NOMO-1 treated with dmso at 0.1 percent for 144 hours (cell line): Measurements from ENCODE around the gene OTUD7B.
A peak's percentile ranks its signal among the peaks of the same experiment; 100 is the strongest.
"Not testable (repeated sequence)": the region's sequence is repeated elsewhere in the genome, so short reads cannot be mapped to it uniquely, and the experiment has no call there.

ENCODE experiments used
- DNase-seq: peaks from one replicate; lab custom pipeline; 2025; ENCODE audit not compliant: unreplicated experiment; lab: John Stamatoyannopoulos, UW

OTUD7B gene

GRCh38 chr1:149957548-149957947 lies 53.0 kb downstream of the OTUD7B start:
- not testable (repeated sequence) for DNase-seq

GRCh38 chr1:149949911-149950310 lies 60.6 kb downstream of the OTUD7B start:
- no peak for DNase-seq

DNA sequence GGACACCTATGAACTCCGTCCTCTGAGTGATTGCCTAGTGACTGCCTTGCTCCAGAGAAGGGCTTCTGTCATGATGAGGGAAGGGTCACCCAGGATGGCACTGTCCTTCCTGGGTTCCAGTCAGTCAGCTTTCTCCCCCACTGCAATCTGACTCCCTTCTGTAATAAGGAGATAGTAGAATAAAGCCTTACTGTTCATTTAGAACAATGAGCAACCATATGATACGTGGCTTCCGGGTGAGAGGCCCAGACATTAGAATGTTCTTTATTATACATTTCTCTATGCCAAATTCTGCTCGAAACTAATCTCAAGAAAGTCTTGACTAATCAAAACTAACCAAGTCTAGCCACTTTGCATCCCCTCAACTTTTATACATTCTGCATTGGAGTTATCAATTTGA lies 65.3 kb downstream of the OTUD7B start:
- DNase-seq: no peak

DNA sequence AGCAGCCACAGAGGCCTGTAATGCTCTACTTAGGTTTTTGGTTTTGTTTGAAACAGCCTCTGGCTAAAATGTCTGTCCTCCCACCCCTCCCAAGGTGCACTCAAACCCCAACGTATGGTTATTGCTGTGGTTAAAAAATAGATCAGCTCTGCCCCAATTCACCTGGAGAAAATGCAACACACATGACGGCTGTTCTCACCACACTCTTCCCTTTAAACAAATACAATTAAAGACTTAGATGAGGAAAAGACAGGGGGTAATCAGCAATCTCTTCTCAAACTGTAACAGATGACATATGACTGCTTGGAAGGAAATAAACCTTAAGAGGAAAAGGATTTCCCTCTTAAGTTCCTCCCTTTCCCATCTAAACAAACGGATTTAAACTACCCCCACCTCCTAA lies 67.6 kb downstream of the OTUD7B start:
- no peak for DNase-seq

- no peak for DNase-seq
These were observed 68.3 kb downstream of the OTUD7B start for GRCh38 chr1:149942207-149942606.

GRCh38 chr1:149940427-149940826 lies 70.1 kb downstream of the OTUD7B start:
- no peak for DNase-seq

DNA sequence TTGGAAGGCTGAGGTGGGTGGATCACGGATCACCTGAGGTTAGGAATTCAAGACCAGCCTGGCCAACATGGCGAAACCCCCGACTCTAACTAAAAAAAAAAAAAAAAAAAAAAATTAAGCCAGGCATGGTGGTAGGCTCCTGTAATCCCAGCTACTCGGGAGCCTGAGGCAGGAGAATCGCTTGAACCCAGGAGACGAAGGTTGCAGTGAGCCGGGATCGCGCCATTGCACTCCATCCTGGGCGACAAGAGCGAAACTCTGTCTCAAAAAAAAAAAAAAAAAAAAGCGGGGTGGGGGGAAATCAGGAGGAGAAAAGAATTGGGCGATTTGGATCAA lies 71.9 kb downstream of the OTUD7B start:
- DNase-seq: not testable (repeated sequence)

- no peak for DNase-seq
These were observed 72.8 kb downstream of the OTUD7B start for GRCh38 chr1:149937759-149938158.

DNA sequence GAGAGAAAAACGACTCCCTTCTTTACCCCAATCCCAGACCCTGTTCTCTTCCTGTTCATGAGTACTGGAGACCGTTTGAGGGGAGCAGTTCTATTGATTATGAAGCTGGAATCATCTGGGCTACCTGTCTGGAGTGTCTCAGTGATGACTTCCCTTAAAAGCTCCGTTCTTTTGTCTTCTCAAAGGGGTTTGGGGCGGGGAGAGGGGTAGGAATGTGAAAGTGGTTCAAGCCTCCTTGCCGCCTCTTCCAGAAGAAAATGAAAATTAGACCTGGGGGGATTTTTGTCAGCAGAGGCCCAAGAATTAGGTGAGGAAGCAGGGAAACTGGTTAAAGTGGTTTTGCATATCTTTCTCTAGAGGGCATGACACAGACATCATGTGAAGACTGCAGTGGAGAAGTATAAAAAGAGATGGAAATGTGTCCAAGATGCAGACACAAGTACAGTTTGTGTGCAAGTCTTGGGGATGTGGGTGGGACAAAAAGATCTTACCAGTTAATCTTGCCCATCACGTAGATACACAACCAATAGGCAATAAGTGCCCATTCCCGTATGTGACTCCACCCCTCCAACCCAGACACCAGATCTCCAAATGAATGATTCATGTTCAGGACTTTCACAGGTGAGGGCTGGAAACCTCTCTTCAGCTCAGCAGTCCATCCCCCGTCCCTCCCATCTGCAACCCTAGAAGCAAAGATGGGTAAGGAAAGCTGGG lies 73.4 kb downstream of the OTUD7B start:
- no peak for DNase-seq

DNA sequence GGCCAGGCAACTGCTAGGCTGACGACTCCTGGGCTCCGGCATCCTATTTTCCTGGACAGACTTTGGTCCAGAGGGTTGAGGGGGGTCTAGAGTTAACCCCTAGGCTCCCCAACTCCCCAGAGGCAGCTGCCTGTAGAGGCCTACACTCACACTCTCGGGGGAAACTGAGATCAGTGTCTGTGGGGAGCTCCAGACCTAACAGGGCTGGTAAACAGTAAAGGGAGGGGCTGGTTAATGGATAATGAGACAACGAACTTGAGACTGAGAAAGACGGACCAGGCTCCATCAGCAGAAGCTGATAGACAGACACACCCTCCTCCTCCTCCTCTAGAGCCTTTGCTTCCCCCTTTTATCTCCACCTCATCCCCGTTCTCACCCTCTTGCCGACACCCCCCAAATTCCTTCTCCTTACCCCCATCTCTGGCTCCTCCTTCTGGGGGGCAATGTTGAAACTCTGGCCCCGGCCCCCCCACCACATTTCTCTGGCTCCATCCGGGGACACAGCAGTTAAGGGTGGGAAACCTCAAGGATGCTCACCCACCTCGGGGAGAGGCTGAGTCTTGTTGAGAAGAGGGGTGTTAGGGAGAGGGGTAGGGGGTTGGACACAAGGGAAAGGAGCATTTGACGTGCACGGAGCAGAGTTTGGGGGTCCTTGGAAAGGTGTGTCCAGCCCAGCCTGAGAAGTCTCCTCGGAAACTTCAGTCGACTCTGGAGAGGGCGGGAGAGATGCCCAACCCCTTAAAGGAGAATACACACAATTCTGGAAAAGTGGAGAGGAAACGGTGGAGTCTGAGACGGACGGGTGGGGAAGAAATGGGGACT lies 74.1 kb downstream of the OTUD7B start, which contains the start of gene MTMR11:
MTMR11 (minus strand) TSS at position 710 of the 822 bp plus-strand sequence; CDS start at position 478, 232 bp downstream.
- DNase-seq: no peak

DNA sequence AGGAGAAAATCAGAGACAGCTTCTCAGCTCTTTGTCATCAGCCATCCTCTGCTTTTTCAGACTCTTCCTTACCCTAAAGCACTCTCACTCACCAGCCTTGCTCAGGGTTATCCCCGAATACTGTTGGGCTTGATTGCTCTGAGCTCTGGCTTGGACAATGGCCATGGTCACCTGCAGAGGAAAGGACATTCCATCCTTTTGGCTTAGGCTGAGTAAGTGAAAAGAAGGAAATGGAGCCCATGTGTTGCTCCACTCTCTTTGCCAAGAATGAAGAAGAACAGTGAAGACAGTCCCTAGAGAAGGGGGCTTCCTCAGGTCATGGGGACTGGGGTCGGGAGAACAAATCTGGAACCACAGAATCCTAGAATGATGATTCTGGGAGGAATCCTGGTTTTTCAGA lies 76.2 kb downstream of the OTUD7B start:
- DNase-seq: no peak

DNA sequence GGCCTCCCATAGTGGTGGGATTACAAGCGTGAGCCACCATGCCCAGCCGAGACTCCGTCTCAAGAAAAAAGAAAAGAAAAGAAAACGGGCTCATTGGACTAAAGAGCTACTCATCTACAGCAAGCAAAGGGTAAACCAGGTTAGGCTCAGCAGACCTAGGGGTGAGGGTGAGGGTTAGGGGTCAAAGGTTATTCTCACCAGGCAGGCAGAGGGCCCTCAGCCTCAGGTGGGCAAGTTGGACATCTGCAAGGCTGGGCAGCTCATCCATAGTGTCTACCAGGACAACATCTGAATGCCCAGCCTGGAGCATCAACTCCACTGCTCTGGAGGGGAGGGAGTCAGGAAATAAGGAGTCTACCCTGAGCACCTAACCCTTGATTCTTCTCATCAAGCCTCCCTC lies 77.3 kb downstream of the OTUD7B start:
- no peak for DNase-seq

DNA sequence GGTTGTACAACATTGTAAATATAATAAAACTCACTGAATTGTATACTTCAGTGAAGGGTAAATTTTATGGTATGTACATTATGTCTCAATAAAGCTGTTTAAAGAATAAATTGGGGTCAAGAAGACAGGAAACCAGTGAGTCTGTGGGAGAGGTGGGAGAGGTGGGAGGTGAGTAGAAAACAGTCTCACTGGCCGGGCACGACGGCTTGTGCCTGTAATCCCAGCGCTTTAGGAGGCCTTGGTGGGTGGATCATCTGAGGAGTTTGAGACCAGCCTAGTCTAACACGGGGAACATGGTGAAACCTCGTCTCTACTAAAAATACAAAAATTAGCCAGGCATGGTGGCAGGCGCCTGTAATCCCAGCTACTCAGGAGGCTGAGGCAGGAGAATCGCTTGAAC lies 78.1 kb downstream of the OTUD7B start:
- DNase-seq: no peak

DNA sequence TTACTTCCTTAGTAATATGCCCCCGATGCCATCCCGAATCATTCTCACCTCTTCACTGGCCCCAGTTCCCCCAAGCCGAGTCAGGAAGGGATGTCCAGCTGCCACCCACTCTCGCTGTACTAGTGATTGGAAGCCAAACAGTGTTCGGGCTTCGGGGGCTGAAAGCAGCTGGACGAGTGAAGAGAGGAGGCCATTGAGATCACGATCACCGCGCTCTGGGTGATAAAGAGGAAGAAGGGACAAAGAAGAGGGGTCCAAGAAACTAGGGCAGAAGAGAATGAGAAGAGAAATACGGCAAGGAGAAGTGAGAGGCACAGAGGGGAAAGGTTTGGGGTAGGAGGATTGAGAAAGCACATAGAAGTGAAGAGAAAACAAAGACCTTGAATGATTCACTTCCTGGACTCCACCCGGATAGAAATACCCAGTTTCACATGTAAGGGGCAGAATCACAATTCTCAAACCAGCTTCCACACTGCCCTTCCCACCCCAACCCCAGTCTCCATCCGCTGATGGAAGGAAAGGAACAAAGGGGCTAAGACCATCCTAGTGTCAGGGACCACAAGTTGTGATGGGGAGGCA lies 79.2 kb downstream of the OTUD7B start:
- peak; percentile 60 for DNase-seq

DNA sequence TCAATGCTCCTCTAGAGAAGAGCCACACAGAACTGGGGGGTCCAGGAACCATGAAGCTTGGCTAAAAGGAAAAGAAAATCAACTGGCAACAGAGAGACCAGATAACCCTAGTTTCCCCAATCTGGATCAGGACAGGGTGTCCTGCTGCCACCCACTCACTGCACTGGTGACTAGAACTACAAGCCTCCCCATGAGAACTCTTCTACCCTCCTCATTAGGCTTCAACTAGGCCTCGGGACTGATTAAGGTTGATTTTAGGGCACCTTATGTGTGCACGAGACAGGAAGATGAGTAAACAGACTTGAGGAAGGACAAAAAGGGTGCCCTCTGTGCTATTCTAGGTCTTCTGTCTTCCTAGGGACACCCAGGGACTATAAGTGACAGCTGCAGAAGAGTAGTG lies 80.7 kb downstream of the OTUD7B start:
- no peak for DNase-seq

- peak; percentile 36 for DNase-seq
These were observed 82.2 kb downstream of the OTUD7B start for GRCh38 chr1:149928401-149928724.

GRCh38 chr1:149927563-149928400 lies 82.7 kb downstream of the OTUD7B start, which contains the start of gene SF3B4:
SF3B4 (minus strand) TSS chr1:149927803; CDS start chr1:149927759, 44 bp downstream.
- DNase-seq: peak; percentile 97

GRCh38 chr1:149927056-149927562 lies 83.4 kb downstream of the OTUD7B start:
- no peak for DNase-seq

- DNase-seq: no peak
These were observed 84.2 kb downstream of the OTUD7B start for GRCh38 chr1:149926296-149926695.

GRCh38 chr1:149925751-149926150 lies 84.8 kb downstream of the OTUD7B start:
- no peak for DNase-seq

DNA sequence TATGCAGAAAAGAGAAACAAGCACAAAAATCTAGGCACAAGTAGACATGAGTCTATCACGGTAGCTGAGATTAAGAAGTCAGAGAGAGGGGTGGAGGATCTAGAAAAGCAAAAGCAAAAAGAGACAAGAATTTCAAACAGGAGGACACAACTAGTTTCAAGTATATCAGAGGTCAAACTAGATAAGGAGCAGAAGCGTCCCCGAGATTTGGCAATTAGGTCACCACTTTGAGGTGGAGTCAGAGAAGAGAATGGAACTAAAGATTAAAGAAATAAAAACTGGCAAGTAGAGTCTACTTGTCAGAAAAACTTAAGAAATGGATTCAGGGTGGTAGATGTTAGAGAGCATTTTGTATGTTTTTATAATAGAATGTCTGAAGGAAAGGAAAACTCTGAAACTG lies 85.2 kb downstream of the OTUD7B start:
- DNase-seq: no peak
